MCF 10A (cell line): Measurements from ENCODE around the gene CERS6. TPM values are rescaled to one million over a fixed set of nuclear protein-coding genes. Genes with fewer than 3 reads are reported as not detected.

Experiments
- BruUV-seq: library from RNA; stranded (reverse); fragments of 400-500 nt; replicated peaks from 2 replicates; lab custom pipeline; 2021; lab: Mats Ljungman, UMichigan
- CTCF ChIA-PET: fragments of 300-600 bp; sonication (Branson Sonifier 250); formaldehyde crosslinking; extraction: SDS; loops from one replicate; lab custom pipeline; 2021; ENCODE audit warnings: antibody characterized with exemption, inconsistent platforms; lab: Yijun Ruan, JAX
- POLR2A ChIA-PET: fragments of 300-600, 350-650 bp; sonication (Branson Sonifier 250); formaldehyde crosslinking; extraction: SDS; loops from one replicate; lab custom pipeline; 2020; ENCODE audit warnings: antibody characterized with exemption, inconsistent platforms; lab: Yijun Ruan, JAX
- DNase-seq: peaks from one replicate; pipeline ENCODE4 v3.0.0-alpha.2; 2018; ENCODE audit not compliant: unreplicated experiment
- H3K27ac Mint-ChIP-seq: one replicate; pipeline ENCODE4 v1.8.0; 2022; ENCODE audit warnings: mild to moderate bottlenecking, low read depth, mixed read lengths; ENCODE audit not compliant: unreplicated experiment
- H3K27me3 Mint-ChIP-seq: one replicate; pipeline ENCODE4 v1.8.0; 2022; ENCODE audit warnings: mixed read lengths; ENCODE audit not compliant: insufficient read depth, unreplicated experiment
- H3K36me3 Mint-ChIP-seq: one replicate; pipeline ENCODE4 v1.8.0; 2022; ENCODE audit warnings: mild to moderate bottlenecking, moderate library complexity, mixed read lengths; ENCODE audit not compliant: insufficient read depth, unreplicated experiment
- H3K4me1 Mint-ChIP-seq: one replicate; pipeline ENCODE4 v1.8.0; 2022; ENCODE audit warnings: mixed read lengths; ENCODE audit not compliant: insufficient read depth, unreplicated experiment
- H3K4me3 Mint-ChIP-seq: one replicate; pipeline ENCODE4 v1.8.0; 2022; ENCODE audit warnings: mild to moderate bottlenecking, moderate library complexity, mixed read lengths; ENCODE audit not compliant: unreplicated experiment
- H3K9me3 Mint-ChIP-seq: one replicate; pipeline ENCODE4 v1.8.0; 2022; ENCODE audit warnings: mixed read lengths; ENCODE audit not compliant: unreplicated experiment
- intact Hi-C: fragments of 100-400 bp; cut with micrococcal nuclease; formaldehyde crosslinking; loops from 2 replicates; pipeline ENCODE4 v1.14.1; 2022
- microRNA-seq: library from miRNA; unstranded; fragments of <30 nt; microRNA quantifications from one replicate; pipeline ENCODE4 v1.2.0, GENCODE V29; 2022
- total RNA-seq: library from RNA; stranded (reverse); gene quantifications from 2 replicates; pipeline ENCODE4 v1.2.3, GENCODE V29; 2022
- TF ChIP-seq, protein P1 (sequence below): fragments of 200-600 bp; IDR thresholded peaks from one replicate; pipeline ENCODE4 v1.8.0; 2022; ENCODE audit warnings: antibody characterized with exemption, mild to moderate bottlenecking; ENCODE audit not compliant: unreplicated experiment

Gene CERS6
- total RNA-seq, 1 experiment from 2014 or later = 27.4 TPM

DNA sequence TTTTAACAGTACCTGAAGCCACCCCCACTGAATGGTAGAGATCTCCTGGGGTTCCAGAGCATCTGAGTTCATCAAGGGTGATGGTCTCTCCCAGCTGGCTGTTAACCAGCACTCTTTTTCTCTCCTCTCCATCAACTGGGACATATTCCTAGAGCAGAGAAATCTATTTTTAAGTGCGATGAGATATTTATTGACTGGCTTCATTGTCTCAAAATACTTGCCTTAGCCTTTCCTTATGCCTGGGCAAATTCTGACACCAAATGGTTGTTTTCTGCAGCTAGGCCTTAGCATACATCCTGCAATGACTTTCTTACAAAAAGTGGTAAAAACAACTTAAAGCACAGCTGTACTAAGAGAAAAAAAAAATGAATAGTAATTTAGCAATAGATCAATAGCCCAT, 365.9 kb downstream of the CERS6 start:
- no TSS peak for BruUV-seq
- TF ChIP-seq, protein P1, sequence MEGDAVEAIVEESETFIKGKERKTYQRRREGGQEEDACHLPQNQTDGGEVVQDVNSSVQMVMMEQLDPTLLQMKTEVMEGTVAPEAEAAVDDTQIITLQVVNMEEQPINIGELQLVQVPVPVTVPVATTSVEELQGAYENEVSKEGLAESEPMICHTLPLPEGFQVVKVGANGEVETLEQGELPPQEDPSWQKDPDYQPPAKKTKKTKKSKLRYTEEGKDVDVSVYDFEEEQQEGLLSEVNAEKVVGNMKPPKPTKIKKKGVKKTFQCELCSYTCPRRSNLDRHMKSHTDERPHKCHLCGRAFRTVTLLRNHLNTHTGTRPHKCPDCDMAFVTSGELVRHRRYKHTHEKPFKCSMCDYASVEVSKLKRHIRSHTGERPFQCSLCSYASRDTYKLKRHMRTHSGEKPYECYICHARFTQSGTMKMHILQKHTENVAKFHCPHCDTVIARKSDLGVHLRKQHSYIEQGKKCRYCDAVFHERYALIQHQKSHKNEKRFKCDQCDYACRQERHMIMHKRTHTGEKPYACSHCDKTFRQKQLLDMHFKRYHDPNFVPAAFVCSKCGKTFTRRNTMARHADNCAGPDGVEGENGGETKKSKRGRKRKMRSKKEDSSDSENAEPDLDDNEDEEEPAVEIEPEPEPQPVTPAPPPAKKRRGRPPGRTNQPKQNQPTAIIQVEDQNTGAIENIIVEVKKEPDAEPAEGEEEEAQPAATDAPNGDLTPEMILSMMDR = no peak
- no peaks in the 10 kb centered on the region for H3K27me3 Mint-ChIP-seq
- H3K4me3 Mint-ChIP-seq = no peak overlapping the region
- no peaks in the 10 kb centered on the region for H3K9me3 Mint-ChIP-seq
- no peak overlapping the region for H3K27ac Mint-ChIP-seq
- no peaks in the 10 kb centered on the region for H3K4me1 Mint-ChIP-seq
- intact Hi-C loops = no loop called here
- no peak for DNase-seq
- H3K36me3 Mint-ChIP-seq = no peaks in the 10 kb centered on the region
- CTCF ChIA-PET = no interaction called here
- POLR2A ChIA-PET = no interaction called here

Small RNAs within 50 kb of the gene (microRNA-seq; reads per million reads assigned to microRNA genes)
- gene MIR4774 = not detected

Other genes starting within 250 kb of the CERS6 start
- 13.8 and 14.6 TPM in 2 replicates for gene STK39, start 208.7 kb upstream of the CERS6 start, total RNA-seq